ENCODE measurements around the gene RIF1.

Gene RIF1

GRCh38 chr2:151484100-151484499 is 74.4 kb downstream of the RIF1 start:
- Histone ChIP-seq H3K9me3 (ENCODE audit: control insufficient read depth, insufficient read depth, low read depth, low read length) (no peaks in the 10 kb centered on the region), H3K27ac (ENCODE audit: extremely low read depth, low read depth, low read length) (no peak overlapping the region), H3K4me1 (ENCODE audit: control insufficient read depth, insufficient read depth, low read length) (no peaks in the 10 kb centered on the region), H3K36me3 (ENCODE audit: control insufficient read depth in 2 of 2, insufficient read depth in 1 of 2, low read length in 2 of 2) (peaks cover 0 to 61% of the 10 kb centered on the region in 2 experiments), H3K4me3 (ENCODE audit: low read depth, low read length) (no peak overlapping the region)
- POLR2A ChIA-PET, result no interaction called here
- TF ChIP-seq ZNF830 (tag by site-specific recombination; IDR thresholded peaks at IDR 0.05; ENCODE audit: low read depth) (no peak), ZNF311 (tag by site-specific recombination; IDR thresholded peaks at IDR 0.05; ENCODE audit: borderline replicate concordance) (no peak), ZNF138 (tag by site-specific recombination; IDR thresholded peaks at IDR 0.05; ENCODE audit: borderline replicate concordance) (no peak), ZNF555 (tag by site-specific recombination; conservative IDR thresholded peaks at IDR 0.05) (no peak), ZNF362 (tag by site-specific recombination; IDR thresholded peaks at IDR 0.05) (no peak), ZNF248 (tag by site-specific recombination; IDR thresholded peaks at IDR 0.05) (no peak), ZFP41 (tag by site-specific recombination; IDR thresholded peaks at IDR 0.05; ENCODE audit: borderline replicate concordance) (no peak), SP7 (tag by site-specific recombination; IDR thresholded peaks at IDR 0.05) (no peak), ZNF157 (tag by site-specific recombination; IDR thresholded peaks at IDR 0.05) (no peak)
- CTCF ChIA-PET, result interaction anchor here (0.6 to 1.1 kb wide), 2 partner anchors 542 to 1060 kb away, joined by 4 to 5 read pairs; no protein-coding TSS in a partner anchor

GRCh38 chr2:151486053-151486452 is 76.4 kb downstream of the RIF1 start:
- TF ChIP-seq OSR2 (tag by site-specific recombination; IDR thresholded peaks at IDR 0.05) (no peak), ZNF416 (tag by site-specific recombination; IDR thresholded peaks at IDR 0.05) (no peak), ZNF394 (tag by site-specific recombination; IDR thresholded peaks at IDR 0.05; ENCODE audit: borderline replicate concordance) (no peak), SP2 (tag by site-specific recombination; IDR thresholded peaks at IDR 0.05) (no peak), ZEB2 (tag by site-specific recombination; IDR thresholded peaks at IDR 0.05) (no peak), ZNF548 (tag by site-specific recombination; IDR thresholded peaks at IDR 0.05) (no peak), ZNF112 (tag by site-specific recombination; IDR thresholded peaks at IDR 0.05) (no peak), ZNF202 (tag by site-specific recombination; IDR thresholded peaks at IDR 0.05; ENCODE audit: borderline replicate concordance) (no peak), ZNF544 (tag by site-specific recombination; IDR thresholded peaks at IDR 0.05) (no peak), REPIN1 (tag by site-specific recombination; IDR thresholded peaks at IDR 0.05; ENCODE audit: low read depth) (no peak), ZNF580 (tag by site-specific recombination; IDR thresholded peaks at IDR 0.05) (no peak), ZNF670 (tag by site-specific recombination; IDR thresholded peaks at IDR 0.05; ENCODE audit: low read depth) (no peak), ZNF148 (tag by site-specific recombination; IDR thresholded peaks at IDR 0.05; ENCODE audit: borderline replicate concordance) (no peak), GLIS2 (tag by site-specific recombination; IDR thresholded peaks at IDR 0.05) (no peak), FEZF1 (tag by site-specific recombination; IDR thresholded peaks at IDR 0.05) (no peak), ZNF513 (tag by site-specific recombination; IDR thresholded peaks at IDR 0.05) (no peak), SETDB1 (IDR thresholded peaks at IDR 0.05; ENCODE audit: insufficient read length, low read length) (no peak)
- Histone ChIP-seq H3K9me3 (ENCODE audit: control insufficient read depth, insufficient read depth, low read depth, low read length) (no peaks in the 10 kb centered on the region), H3K4me3 (ENCODE audit: low read depth, low read length) (no peak overlapping the region), H3K36me3 (ENCODE audit: control insufficient read depth in 2 of 2, insufficient read depth in 1 of 2, low read length in 2 of 2) (peaks cover 0 to 62% of the 10 kb centered on the region in 2 experiments), H3K27ac (ENCODE audit: extremely low read depth, low read depth, low read length) (no peak overlapping the region), H3K4me1 (ENCODE audit: control insufficient read depth, insufficient read depth, low read length) (no peaks in the 10 kb centered on the region)
- ChIA-PET POLR2A (no interaction called here), CTCF (no interaction called here)

All from HEK293 (cell line).